Measurements from ENCODE around the gene KRT7. TPM values are rescaled to one million over a fixed set of nuclear protein-coding genes. Genes with fewer than 3 reads are reported as not detected.

The KRT7 gene
- total and polyA plus RNA-seq, 3 experiments from 2014 or later, result 3.2 to 5.6 TPM; not detected in 1

GRCh38 chr12:52213564-52214420 lies 19.3 kb upstream of the KRT7 start:
- peak in 4 of 5 donors; percentile 21 to 50 (median 28) for DNase-seq
- no peak overlapping the region for H3K27ac Mint-ChIP-seq
- Histone ChIP-seq H3K4me1 (ENCODE audit: insufficient read depth, low read length) (no peaks in the 10 kb centered on the region), H3K27ac (ENCODE audit: low read depth, low read length) (no peak overlapping the region), H3K27me3 (ENCODE audit: insufficient read depth, low read length, poor library complexity, severe bottlenecking) (no peaks in the 10 kb centered on the region), H3K36me3 (ENCODE audit: insufficient read depth, low read length) (no peaks in the 10 kb centered on the region), H3K9me3 (ENCODE audit: low read length) (no peaks in the 10 kb centered on the region), H3K4me3 (ENCODE audit: low read length) (no peak overlapping the region)
- no peaks in the 10 kb centered on the region for H3K4me1 Mint-ChIP-seq
- CTCF ChIA-PET, result interaction anchor here (1.3 kb wide), 1 partner anchor 11 kb away, joined by 5 read pairs; no protein-coding TSS in a partner anchor
- H3K4me3 Mint-ChIP-seq, result peak overlapping the region in 1 of 7 donors; percentile 67
- no peaks in the 10 kb centered on the region for H3K36me3 Mint-ChIP-seq
- peaks cover 18 to 28% of the 10 kb centered on the region in 2 donors for H3K27me3 Mint-ChIP-seq
- POLR2A ChIA-PET, result no interaction called here
- H3K9me3 Mint-ChIP-seq, result no peaks in the 10 kb centered on the region

GRCh38 chr12:52214421-52214802 lies 18.6 kb upstream of the KRT7 start:
- CTCF ChIA-PET, result no interaction called here
- Mint-ChIP-seq H3K4me3 (no peak overlapping the region), H3K27me3 (peaks cover 18 to 30% of the 10 kb centered on the region in 2 donors)

GRCh38 chr12:52215587-52216031 lies 17.4 kb upstream of the KRT7 start:
- Histone ChIP-seq H3K4me3 (ENCODE audit: low read length) (no peak overlapping the region), H3K36me3 (ENCODE audit: insufficient read depth, low read length) (no peaks in the 10 kb centered on the region), H3K9me3 (ENCODE audit: low read length) (no peaks in the 10 kb centered on the region), H3K27ac (ENCODE audit: low read depth, low read length) (no peak overlapping the region), H3K4me1 (ENCODE audit: insufficient read depth, low read length) (no peaks in the 10 kb centered on the region), H3K27me3 (ENCODE audit: insufficient read depth, low read length, poor library complexity, severe bottlenecking) (no peaks in the 10 kb centered on the region)
- DNase-seq, result peak in 1 of 5 donors; percentile 33
- Mint-ChIP-seq H3K27me3 (peaks cover 16 to 39% of the 10 kb centered on the region in 2 donors), H3K4me1 (no peaks in the 10 kb centered on the region), H3K27ac (no peak overlapping the region), H3K36me3 (no peaks in the 10 kb centered on the region), H3K9me3 (no peaks in the 10 kb centered on the region), H3K4me3 (no peak overlapping the region)
- POLR2A ChIA-PET, result no interaction called here
- CTCF ChIA-PET, result interaction anchor here (1.3 kb wide), 1 partner anchor 94 kb away, joined by 3 read pairs; no protein-coding TSS in a partner anchor

More at GRCh38 chr12:52214421-52214802, 18.6 kb upstream of the KRT7 start:
- H3K4me3 ChIP-seq (ENCODE audit: low read length), result no peak overlapping the region
- no peaks in the 10 kb centered on the region for H3K9me3 Mint-ChIP-seq
- H3K4me1 ChIP-seq (ENCODE audit: insufficient read depth, low read length), result no peaks in the 10 kb centered on the region
- no peaks in the 10 kb centered on the region for H3K36me3 Mint-ChIP-seq
- H3K27ac Mint-ChIP-seq, result peak overlapping the region in 1 of 8 donors; percentile 43
- no peaks in the 10 kb centered on the region for H3K36me3 ChIP-seq (ENCODE audit: insufficient read depth, low read length)
- DNase-seq, result peak in 1 of 5 donors; percentile 47
- POLR2A ChIA-PET, result no interaction called here
- no peaks in the 10 kb centered on the region for H3K27me3 ChIP-seq (ENCODE audit: insufficient read depth, low read length, poor library complexity, severe bottlenecking)
- H3K4me1 Mint-ChIP-seq, result no peaks in the 10 kb centered on the region
- no peak overlapping the region for H3K27ac ChIP-seq (ENCODE audit: low read depth, low read length)
- no peaks in the 10 kb centered on the region for H3K9me3 ChIP-seq (ENCODE audit: low read length)

GRCh38 chr12:52216100-52216499 lies 16.9 kb upstream of the KRT7 start:
- CTCF ChIA-PET, result interaction anchor here (1.3 kb wide), 1 partner anchor 95 kb away, joined by 3 read pairs; no protein-coding TSS in a partner anchor
- no peak for DNase-seq
- peaks cover 18 to 44% of the 10 kb centered on the region in 2 donors for H3K27me3 Mint-ChIP-seq

GRCh38 chr12:52216807-52217206 lies 16.2 kb upstream of the KRT7 start:
- no peak for DNase-seq
- CTCF ChIA-PET, result interaction anchor here (1.3 kb wide), 1 partner anchor 95 kb away, joined by 3 read pairs; no protein-coding TSS in a partner anchor
- no peaks in the 10 kb centered on the region for H3K36me3 ChIP-seq (ENCODE audit: insufficient read depth, low read length)
- no peak overlapping the region for H3K27ac ChIP-seq (ENCODE audit: low read depth, low read length)
- POLR2A ChIA-PET, result no interaction called here
- peaks cover 10% of the 10 kb centered on the region for H3K27me3 ChIP-seq (ENCODE audit: insufficient read depth, low read length, poor library complexity, severe bottlenecking)
- H3K36me3 Mint-ChIP-seq, result no peaks in the 10 kb centered on the region
- peaks cover 16 to 50% of the 10 kb centered on the region in 2 donors for H3K27me3 Mint-ChIP-seq
- H3K4me1 ChIP-seq (ENCODE audit: insufficient read depth, low read length), result no peaks in the 10 kb centered on the region
- H3K27ac Mint-ChIP-seq, result no peak overlapping the region
- no peak overlapping the region for H3K4me3 ChIP-seq (ENCODE audit: low read length)
- H3K9me3 Mint-ChIP-seq, result no peaks in the 10 kb centered on the region
- H3K9me3 ChIP-seq (ENCODE audit: low read length), result no peaks in the 10 kb centered on the region
- no peaks in the 10 kb centered on the region for H3K4me1 Mint-ChIP-seq
- H3K4me3 Mint-ChIP-seq, result no peak overlapping the region

More at GRCh38 chr12:52216100-52216499, 16.9 kb upstream of the KRT7 start:
- Histone ChIP-seq H3K4me1 (ENCODE audit: insufficient read depth, low read length) (no peaks in the 10 kb centered on the region), H3K4me3 (ENCODE audit: low read length) (no peak overlapping the region), H3K36me3 (ENCODE audit: insufficient read depth, low read length) (no peaks in the 10 kb centered on the region), H3K27me3 (ENCODE audit: insufficient read depth, low read length, poor library complexity, severe bottlenecking) (peaks cover 3% of the 10 kb centered on the region), H3K9me3 (ENCODE audit: low read length) (no peaks in the 10 kb centered on the region), H3K27ac (ENCODE audit: low read depth, low read length) (no peak overlapping the region)
- Mint-ChIP-seq H3K36me3 (no peaks in the 10 kb centered on the region), H3K9me3 (no peaks in the 10 kb centered on the region), H3K4me3 (no peak overlapping the region), H3K27ac (no peak overlapping the region), H3K4me1 (no peaks in the 10 kb centered on the region)
- POLR2A ChIA-PET, result no interaction called here

- Mint-ChIP-seq H3K36me3 (no peaks in the 10 kb centered on the region), H3K4me1 (no peaks in the 10 kb centered on the region), H3K9me3 (no peaks in the 10 kb centered on the region), H3K27me3 (peaks cover 19 to 54% of the 10 kb centered on the region in 2 donors), H3K4me3 (no peak overlapping the region), H3K27ac (no peak overlapping the region)
- CTCF ChIA-PET, result no interaction called here
- no peaks in the 10 kb centered on the region for H3K9me3 ChIP-seq (ENCODE audit: low read length)
- POLR2A ChIA-PET, result no interaction called here
- DNase-seq, result peak in 1 of 5 donors; percentile 18
- H3K4me1 ChIP-seq (ENCODE audit: insufficient read depth, low read length), result no peaks in the 10 kb centered on the region
- no peak overlapping the region for H3K27ac ChIP-seq (ENCODE audit: low read depth, low read length)
- H3K4me3 ChIP-seq (ENCODE audit: low read length), result no peak overlapping the region
- H3K27me3 ChIP-seq (ENCODE audit: insufficient read depth, low read length, poor library complexity, severe bottlenecking), result peaks cover 13% of the 10 kb centered on the region
- no peaks in the 10 kb centered on the region for H3K36me3 ChIP-seq (ENCODE audit: insufficient read depth, low read length)
These were observed 15.8 kb upstream of the KRT7 start for GRCh38 chr12:52217223-52217622.

GRCh38 chr12:52218001-52218400 lies 15.0 kb upstream of the KRT7 start:
- H3K27ac Mint-ChIP-seq, result no peak overlapping the region

GRCh38 chr12:52220477-52220876 lies 12.6 kb upstream of the KRT7 start:
- H3K27ac ChIP-seq (ENCODE audit: low read depth, low read length), result no peak overlapping the region
- POLR2A ChIA-PET, result no interaction called here

More at GRCh38 chr12:52218001-52218400, 15.0 kb upstream of the KRT7 start:
- H3K4me3 ChIP-seq (ENCODE audit: low read length), result no peak overlapping the region
- no peaks in the 10 kb centered on the region for H3K36me3 ChIP-seq (ENCODE audit: insufficient read depth, low read length)
- Mint-ChIP-seq H3K9me3 (no peaks in the 10 kb centered on the region), H3K36me3 (no peaks in the 10 kb centered on the region), H3K27me3 (peaks cover 19 to 57% of the 10 kb centered on the region in 2 donors), H3K4me3 (no peak overlapping the region), H3K4me1 (no peaks in the 10 kb centered on the region)
- H3K27me3 ChIP-seq (ENCODE audit: insufficient read depth, low read length, poor library complexity, severe bottlenecking), result peaks cover 13% of the 10 kb centered on the region
- no peaks in the 10 kb centered on the region for H3K9me3 ChIP-seq (ENCODE audit: low read length)
- H3K27ac ChIP-seq (ENCODE audit: low read depth, low read length), result no peak overlapping the region
- DNase-seq, result no peak
- ChIA-PET CTCF (no interaction called here), POLR2A (no interaction called here)
- H3K4me1 ChIP-seq (ENCODE audit: insufficient read depth, low read length), result no peaks in the 10 kb centered on the region

More at GRCh38 chr12:52220477-52220876, 12.6 kb upstream of the KRT7 start:
- Mint-ChIP-seq H3K9me3 (no peaks in the 10 kb centered on the region), H3K4me1 (no peaks in the 10 kb centered on the region), H3K4me3 (no peak overlapping the region), H3K27ac (no peak overlapping the region), H3K36me3 (no peaks in the 10 kb centered on the region), H3K27me3 (peaks cover 16 to 55% of the 10 kb centered on the region in 2 donors)
- Histone ChIP-seq H3K4me3 (ENCODE audit: low read length) (no peak overlapping the region), H3K9me3 (ENCODE audit: low read length) (no peaks in the 10 kb centered on the region), H3K27me3 (ENCODE audit: insufficient read depth, low read length, poor library complexity, severe bottlenecking) (peaks cover 13% of the 10 kb centered on the region), H3K4me1 (ENCODE audit: insufficient read depth, low read length) (no peaks in the 10 kb centered on the region), H3K36me3 (ENCODE audit: insufficient read depth, low read length) (no peaks in the 10 kb centered on the region)
- DNase-seq, result no peak
- CTCF ChIA-PET, result no interaction called here
